ENCODE results near the gene SLC8B1. TPM values are rescaled to one million over a fixed set of nuclear protein-coding genes. Genes with fewer than 3 reads are reported as not detected.

The SLC8B1 gene
- total and polyA plus RNA-seq, 2 donors (not counting 3 experiments of a cell fraction or from before 2014, with no cell fraction given) = 29.9 to 45.4 TPM

DNA sequence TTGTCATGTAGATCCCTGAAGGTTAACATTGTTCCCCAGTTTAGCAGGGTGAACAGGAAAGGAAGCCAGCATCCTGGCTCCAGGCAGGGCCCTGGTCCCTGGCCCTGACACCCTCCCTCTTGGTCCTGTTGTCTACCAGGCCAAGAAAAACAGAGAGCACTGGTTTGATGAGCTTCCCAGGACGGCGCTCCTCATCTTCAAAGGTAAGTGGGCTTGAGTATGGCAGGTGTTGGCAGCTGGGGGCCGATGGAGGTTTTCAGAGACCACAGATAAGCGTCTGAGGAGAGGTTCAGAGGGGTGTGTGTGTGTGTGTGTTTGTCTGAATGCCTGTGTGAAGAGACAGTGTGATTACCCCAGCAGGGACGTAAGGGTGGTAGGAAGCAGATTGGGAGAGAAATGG is 56.3 kb downstream of the SLC8B1 start:
- Histone ChIP-seq H3K27me3 (ENCODE audit: control insufficient read depth in 2 of 2, insufficient read depth in 2 of 2, low read length in 2 of 2) (no peaks in the 10 kb centered on the region), H3K79me2 (ENCODE audit: control insufficient read depth, insufficient read depth, low read length) (no peaks in the 10 kb centered on the region), H3K4me2 (ENCODE audit: insufficient read depth, low read length) (no peak overlapping the region), H3K9ac (replicated peaks; ENCODE audit: extremely low read depth, insufficient read depth, low read length) (no peak overlapping the region), H3K4me3 (replicated peaks in 1 of 3; ENCODE audit: insufficient read depth in 1 of 3, low read depth in 1 of 3, low read length in 3 of 3) (no peak overlapping the region), H3K4me1 (ENCODE audit: control insufficient read depth, extremely low read depth, insufficient read depth, low read length) (no peaks in the 10 kb centered on the region), H3K27ac (ENCODE audit: insufficient read depth, low read depth, low read length) (no peak overlapping the region), H3K9me3 (replicated peaks; ENCODE audit: control insufficient read depth, insufficient read depth, low read length) (no peaks in the 10 kb centered on the region), H3K36me3 (ENCODE audit: control insufficient read depth in 2 of 2, extremely low read depth in 1 of 2, insufficient read depth in 2 of 2, low read length in 2 of 2) (peaks cover 0 to 5% of the 10 kb centered on the region in 2 experiments), H4K20me1 (replicated peaks; ENCODE audit: control insufficient read depth, extremely low read depth, insufficient read depth, low read length) (no peaks in the 10 kb centered on the region), H2AFZ (ENCODE audit: low read depth, low read length) (no peak overlapping the region), H3K9me1 (replicated peaks; ENCODE audit: control insufficient read depth, extremely low read depth, insufficient read depth, low read length) (no peaks in the 10 kb centered on the region)
- DNase-seq (ENCODE audit: low read depth, low spot score) = no peak
- no peak for FAIRE-seq
- dilution Hi-C loops (cut with MboI; ENCODE audit: extremely low pct_ligation_motif_present, low sequenced_read_pairs) (no loop called here), intact Hi-C loops (cut with micrococcal nuclease) (no loop called here)
- CTCF ChIA-PET = no interaction called here
- POLR2A ChIA-PET = no interaction called here
- TF ChIP-seq GATA2 (IDR thresholded peaks at IDR 0.05; ENCODE audit: insufficient read depth, insufficient read length, low read depth, low read length) = no peak
- no peak for TF ChIP-seq POLR2AphosphoS5 (IDR thresholded peaks at IDR 0.05; ENCODE audit: insufficient read depth, low read depth, low read length)
- no peak for TF ChIP-seq POLR2A (IDR thresholded peaks at IDR 0.05; ENCODE audit: low read depth, low read length)
- TF ChIP-seq, protein P1, sequence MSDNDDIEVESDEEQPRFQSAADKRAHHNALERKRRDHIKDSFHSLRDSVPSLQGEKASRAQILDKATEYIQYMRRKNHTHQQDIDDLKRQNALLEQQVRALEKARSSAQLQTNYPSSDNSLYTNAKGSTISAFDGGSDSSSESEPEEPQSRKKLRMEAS (IDR thresholded peaks at IDR 0.05; ENCODE audit: insufficient read depth, insufficient read length) = no peak
- no peak for TF ChIP-seq EZH2 (IDR thresholded peaks at IDR 0.05; ENCODE audit: borderline replicate concordance, low read depth, low read length, severe bottlenecking)
- TF ChIP-seq FOS (IDR thresholded peaks at IDR 0.05; ENCODE audit: borderline replicate concordance, insufficient read depth, low read length) = no peak
- no TSS peak for BruUV-seq (replicated peaks)

DNA sequence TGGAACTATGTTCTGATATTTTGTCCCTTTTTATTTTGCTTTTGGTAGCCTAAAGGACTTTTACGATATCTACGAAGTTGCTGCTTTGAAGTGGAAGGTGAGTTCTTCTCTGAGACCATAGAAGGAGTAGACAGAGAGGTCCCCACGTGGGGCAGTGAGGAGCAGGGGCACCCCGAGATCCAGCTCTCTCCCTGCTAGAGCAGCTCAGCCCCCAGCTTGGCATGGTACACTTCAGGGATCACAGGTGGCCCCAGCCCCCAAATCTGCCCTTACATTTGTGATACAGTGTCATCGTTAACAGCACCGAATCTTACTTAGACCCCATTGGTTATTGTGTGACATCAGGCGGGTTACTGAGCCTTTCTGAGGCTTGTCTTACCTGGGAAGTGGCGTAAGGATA is 56.8 kb downstream of the SLC8B1 start:
- H3K4me1 ChIP-seq (ENCODE audit: control insufficient read depth, extremely low read depth, insufficient read depth, low read length) = no peaks in the 10 kb centered on the region
- no peaks in the 10 kb centered on the region for H3K79me2 ChIP-seq (ENCODE audit: control insufficient read depth, insufficient read depth, low read length)
- intact Hi-C loops (cut with micrococcal nuclease) = no loop called here
- H3K4me3 ChIP-seq (replicated peaks in 1 of 3; ENCODE audit: insufficient read depth in 1 of 3, low read depth in 1 of 3, low read length in 3 of 3) = no peak overlapping the region
- FAIRE-seq (no peak), DNase-seq (ENCODE audit: low read depth, low spot score) (no peak)
- BruUV-seq (replicated peaks) = no TSS peak
- H3K4me2 ChIP-seq (ENCODE audit: insufficient read depth, low read length) = no peak overlapping the region
- ChIA-PET POLR2A (no interaction called here), CTCF (no interaction called here)
- H3K9me1 ChIP-seq (replicated peaks; ENCODE audit: control insufficient read depth, extremely low read depth, insufficient read depth, low read length) = no peaks in the 10 kb centered on the region
- H3K9me3 ChIP-seq (replicated peaks; ENCODE audit: control insufficient read depth, insufficient read depth, low read length) = no peaks in the 10 kb centered on the region
- no peaks in the 10 kb centered on the region for H4K20me1 ChIP-seq (replicated peaks; ENCODE audit: control insufficient read depth, extremely low read depth, insufficient read depth, low read length)
- TF ChIP-seq EZH2 (IDR thresholded peaks at IDR 0.05; ENCODE audit: borderline replicate concordance, low read depth, low read length, severe bottlenecking) (no peak), MYC (IDR thresholded peaks at IDR 0.05; ENCODE audit: low read depth, low read length) (no peak), POLR2A (IDR thresholded peaks at IDR 0.05; ENCODE audit: low read depth, low read length) (no peak), JUN (IDR thresholded peaks at IDR 0.05; ENCODE audit: borderline replicate concordance, insufficient read depth, insufficient read length, low read depth) (no peak), FOS (IDR thresholded peaks at IDR 0.05; ENCODE audit: borderline replicate concordance, insufficient read depth, low read length) (no peak), GATA2 (IDR thresholded peaks at IDR 0.05; ENCODE audit: insufficient read depth, insufficient read length, low read depth, low read length) (no peak), POLR2AphosphoS5 (IDR thresholded peaks at IDR 0.05; ENCODE audit: insufficient read depth, low read depth, low read length) (no peak)
- TF ChIP-seq, protein P2, sequence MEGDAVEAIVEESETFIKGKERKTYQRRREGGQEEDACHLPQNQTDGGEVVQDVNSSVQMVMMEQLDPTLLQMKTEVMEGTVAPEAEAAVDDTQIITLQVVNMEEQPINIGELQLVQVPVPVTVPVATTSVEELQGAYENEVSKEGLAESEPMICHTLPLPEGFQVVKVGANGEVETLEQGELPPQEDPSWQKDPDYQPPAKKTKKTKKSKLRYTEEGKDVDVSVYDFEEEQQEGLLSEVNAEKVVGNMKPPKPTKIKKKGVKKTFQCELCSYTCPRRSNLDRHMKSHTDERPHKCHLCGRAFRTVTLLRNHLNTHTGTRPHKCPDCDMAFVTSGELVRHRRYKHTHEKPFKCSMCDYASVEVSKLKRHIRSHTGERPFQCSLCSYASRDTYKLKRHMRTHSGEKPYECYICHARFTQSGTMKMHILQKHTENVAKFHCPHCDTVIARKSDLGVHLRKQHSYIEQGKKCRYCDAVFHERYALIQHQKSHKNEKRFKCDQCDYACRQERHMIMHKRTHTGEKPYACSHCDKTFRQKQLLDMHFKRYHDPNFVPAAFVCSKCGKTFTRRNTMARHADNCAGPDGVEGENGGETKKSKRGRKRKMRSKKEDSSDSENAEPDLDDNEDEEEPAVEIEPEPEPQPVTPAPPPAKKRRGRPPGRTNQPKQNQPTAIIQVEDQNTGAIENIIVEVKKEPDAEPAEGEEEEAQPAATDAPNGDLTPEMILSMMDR (IDR thresholded peaks at IDR 0.05; ENCODE audit: extremely low read depth in 1 of 2, insufficient read depth in 1 of 2, low read depth in 1 of 2, low read length in 2 of 2) = no peak
- TF ChIP-seq, protein P1 (IDR thresholded peaks at IDR 0.05; ENCODE audit: insufficient read depth, insufficient read length) = no peak
- dilution Hi-C loops (cut with MboI; ENCODE audit: extremely low pct_ligation_motif_present, low sequenced_read_pairs) = no loop called here
- H3K27me3 ChIP-seq (ENCODE audit: control insufficient read depth in 2 of 2, insufficient read depth in 2 of 2, low read length in 2 of 2) = no peaks in the 10 kb centered on the region
- no peak overlapping the region for H3K9ac ChIP-seq (replicated peaks; ENCODE audit: extremely low read depth, insufficient read depth, low read length)
- no peak overlapping the region for H2AFZ ChIP-seq (ENCODE audit: low read depth, low read length)
- H3K27ac ChIP-seq (ENCODE audit: insufficient read depth, low read depth, low read length) = no peak overlapping the region
- H3K36me3 ChIP-seq (ENCODE audit: control insufficient read depth in 2 of 2, extremely low read depth in 1 of 2, insufficient read depth in 2 of 2, low read length in 2 of 2) = peaks cover 0 to 8% of the 10 kb centered on the region in 2 experiments
